RWPE1 (cell line): ENCODE results near the gene USP3.
"Not testable (repeated sequence)": the region's sequence is repeated elsewhere in the genome, so short reads cannot be mapped to it uniquely, and the experiment has no call there.

Source experiments
- CTCF ChIA-PET: fragments of 350-600 bp; sonication (Branson Sonifier 250); formaldehyde crosslinking; extraction: SDS; loops from one replicate; lab custom pipeline; 2021; lab: Yijun Ruan, JAX
- POLR2A ChIA-PET: fragments of 400-600 bp; formaldehyde crosslinking; extraction: SDS; loops from one replicate; lab custom pipeline; 2020; ENCODE audit warnings: antibody characterized with exemption; ENCODE audit not compliant: low non-redundant PET; lab: Yijun Ruan, JAX
- DNase-seq: peaks from one replicate; pipeline ENCODE4 v3.0.0; 2012; ENCODE audit warnings: low spot score
- H3K27ac ChIP-seq: fragments of 450-650 bp; 2 replicates; pipeline ENCODE4 v1.5.1; 2017
- TF ChIP-seq, protein P1 (sequence below): fragments of 450-650 bp; conservative IDR thresholded peaks from 2 replicates; pipeline ENCODE4 v1.5.1; 2017; ENCODE audit warnings: low read depth, mild to moderate bottlenecking

The USP3 gene

DNA sequence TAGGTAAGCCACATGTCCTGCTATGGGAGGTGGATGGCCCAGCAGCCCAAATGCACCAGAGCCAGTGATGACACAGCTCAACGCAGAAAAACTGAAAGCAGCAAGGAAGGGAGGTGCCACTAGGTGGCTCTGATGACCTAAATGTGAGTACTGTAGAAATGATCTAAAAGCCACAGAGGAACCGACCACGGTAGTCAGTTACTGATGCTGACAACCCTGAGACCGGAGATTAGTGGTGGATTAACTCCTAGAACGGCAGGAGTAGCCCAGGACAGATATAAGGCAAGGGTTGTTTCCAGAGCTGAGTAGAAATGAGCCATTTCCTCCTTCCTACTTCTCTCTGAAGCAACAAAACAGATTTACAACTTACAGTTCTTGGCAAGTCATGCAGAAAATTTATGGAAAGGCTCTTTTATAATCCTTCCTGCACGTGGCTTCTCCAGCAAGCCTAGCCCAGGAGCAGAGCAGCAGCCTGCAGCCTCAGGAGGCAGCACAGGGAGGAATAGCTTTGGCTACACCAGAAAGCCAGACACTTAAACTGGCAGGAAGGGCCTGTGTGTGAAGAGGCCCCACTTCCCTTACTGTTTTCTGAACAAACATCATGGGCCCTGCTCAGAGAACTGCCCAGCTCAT, 105.9 kb downstream of the USP3 start:
- POLR2A ChIA-PET, result no interaction called here

DNA sequence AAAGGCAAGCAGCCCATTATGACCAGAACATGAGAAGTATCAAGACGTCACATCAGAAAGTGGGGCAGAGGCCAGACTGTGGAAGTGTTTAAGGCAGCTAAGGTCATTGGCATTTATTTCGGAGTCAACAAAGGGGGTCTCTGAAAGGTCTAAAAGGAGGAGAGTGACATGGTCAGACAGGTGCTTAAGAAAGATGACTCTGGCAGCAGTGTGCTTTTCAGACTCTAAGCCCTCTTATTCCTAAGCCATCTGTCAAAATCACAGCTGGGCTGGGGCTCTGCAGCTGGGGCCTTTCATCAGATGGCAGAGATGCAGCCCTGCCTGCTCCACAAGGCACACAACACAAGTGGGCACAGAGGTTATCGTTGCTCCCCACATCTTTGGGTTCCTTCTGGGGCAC, 106.8 kb downstream of the USP3 start:
- ChIA-PET CTCF (interaction anchor here (0.6 to 1.4 kb wide), 4 partner anchors 9 to 456 kb away, joined by 3 to 7 read pairs (median 3); no protein-coding TSS in a partner anchor), POLR2A (no interaction called here)
- H3K27ac ChIP-seq, result peak overlapping the region; percentile 16; the same call in 1 of the 2 replicates
- TF ChIP-seq, protein P1, sequence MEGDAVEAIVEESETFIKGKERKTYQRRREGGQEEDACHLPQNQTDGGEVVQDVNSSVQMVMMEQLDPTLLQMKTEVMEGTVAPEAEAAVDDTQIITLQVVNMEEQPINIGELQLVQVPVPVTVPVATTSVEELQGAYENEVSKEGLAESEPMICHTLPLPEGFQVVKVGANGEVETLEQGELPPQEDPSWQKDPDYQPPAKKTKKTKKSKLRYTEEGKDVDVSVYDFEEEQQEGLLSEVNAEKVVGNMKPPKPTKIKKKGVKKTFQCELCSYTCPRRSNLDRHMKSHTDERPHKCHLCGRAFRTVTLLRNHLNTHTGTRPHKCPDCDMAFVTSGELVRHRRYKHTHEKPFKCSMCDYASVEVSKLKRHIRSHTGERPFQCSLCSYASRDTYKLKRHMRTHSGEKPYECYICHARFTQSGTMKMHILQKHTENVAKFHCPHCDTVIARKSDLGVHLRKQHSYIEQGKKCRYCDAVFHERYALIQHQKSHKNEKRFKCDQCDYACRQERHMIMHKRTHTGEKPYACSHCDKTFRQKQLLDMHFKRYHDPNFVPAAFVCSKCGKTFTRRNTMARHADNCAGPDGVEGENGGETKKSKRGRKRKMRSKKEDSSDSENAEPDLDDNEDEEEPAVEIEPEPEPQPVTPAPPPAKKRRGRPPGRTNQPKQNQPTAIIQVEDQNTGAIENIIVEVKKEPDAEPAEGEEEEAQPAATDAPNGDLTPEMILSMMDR, result no peak
- DNase-seq, result no peak

More for the DNA sequence above, 105.9 kb downstream of the USP3 start:
- TF ChIP-seq, protein P1, result peak; percentile 92
- peak; percentile 66 for DNase-seq
- peak overlapping the region; percentile 77 for H3K27ac ChIP-seq
- CTCF ChIA-PET, result interaction anchor here (0.6 to 1.4 kb wide), 19 partner anchors 9 to 461 kb away, joined by 3 to 7 read pairs (median 3); no protein-coding TSS in a partner anchor

DNA sequence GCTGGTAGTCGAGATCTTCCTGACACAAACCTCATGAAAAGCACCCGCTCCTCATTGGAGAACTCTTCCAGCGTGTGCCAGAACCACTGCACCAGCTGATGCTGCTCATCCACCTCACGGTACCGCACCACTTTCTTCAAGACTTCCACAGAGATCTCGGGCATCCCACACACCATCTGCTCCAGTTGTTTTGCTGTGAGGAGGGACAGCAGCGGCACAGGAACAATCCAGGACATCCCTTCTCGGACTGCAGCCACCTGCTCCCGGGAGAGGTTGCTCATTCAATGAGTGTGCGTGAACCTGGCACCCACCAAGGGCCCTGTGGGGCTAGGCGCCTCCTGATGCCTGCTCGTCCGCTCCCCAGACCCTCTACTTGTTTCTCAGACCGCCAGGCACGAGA, 107.9 kb downstream of the USP3 start:
- POLR2A ChIA-PET, result interaction anchor here (0.6 kb wide), 1 partner anchor 590 kb away, joined by 10 read pairs; no protein-coding TSS in a partner anchor
- TF ChIP-seq, protein P1, result no peak
- no peak for DNase-seq
- H3K27ac ChIP-seq, result no peak overlapping the region
- CTCF ChIA-PET, result interaction anchor here (0.6 kb wide), 2 partner anchors 155 to 542 kb away, joined by 3 read pairs; no protein-coding TSS in a partner anchor

DNA sequence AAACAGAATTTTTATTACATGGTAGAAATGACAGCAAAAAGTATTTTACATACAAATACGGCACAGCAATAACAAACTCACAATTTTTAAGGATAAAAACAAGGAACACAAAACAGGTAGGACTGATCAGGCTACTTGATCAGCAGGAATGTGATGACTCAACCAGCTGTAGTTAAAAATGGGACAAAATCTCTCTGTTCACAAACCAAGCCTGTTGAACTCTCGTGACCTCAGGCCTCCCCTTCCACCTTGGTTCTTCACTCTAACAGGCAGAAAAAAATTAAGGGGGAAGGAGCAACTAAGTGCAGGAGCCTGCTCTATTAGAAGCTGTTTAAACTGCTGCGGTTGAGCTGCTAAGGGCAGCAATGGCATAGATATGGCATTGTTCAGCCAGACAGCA, 111.5 kb downstream of the USP3 start:
- DNase-seq, result peak; percentile 72
- ChIA-PET CTCF (no interaction called here), POLR2A (no interaction called here)
- H3K27ac ChIP-seq, result no peak overlapping the region
- TF ChIP-seq, protein P1, result no peak

DNA sequence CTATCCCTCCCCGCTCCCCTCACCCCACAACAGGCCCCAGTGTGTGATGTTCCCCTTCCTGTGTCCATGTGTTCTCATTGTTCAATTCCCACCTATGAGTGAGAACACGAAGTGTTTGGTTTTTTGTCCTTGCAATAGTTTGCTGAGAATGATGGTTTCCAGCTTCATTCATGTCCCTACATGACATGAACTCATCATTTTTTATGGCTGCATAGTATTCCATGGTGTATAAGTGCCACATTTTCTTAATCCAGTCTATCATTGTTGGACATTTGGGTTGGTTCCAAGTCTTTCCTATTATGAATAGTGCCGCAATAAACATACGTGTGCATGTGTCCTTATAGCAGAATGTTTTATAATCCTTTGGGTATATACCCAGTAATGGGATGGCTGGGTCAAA, 112.8 kb downstream of the USP3 start:
- DNase-seq, POLR2A ChIA-PET, H3K27ac ChIP-seq, CTCF ChIA-PET: not testable (repeated sequence)

DNA sequence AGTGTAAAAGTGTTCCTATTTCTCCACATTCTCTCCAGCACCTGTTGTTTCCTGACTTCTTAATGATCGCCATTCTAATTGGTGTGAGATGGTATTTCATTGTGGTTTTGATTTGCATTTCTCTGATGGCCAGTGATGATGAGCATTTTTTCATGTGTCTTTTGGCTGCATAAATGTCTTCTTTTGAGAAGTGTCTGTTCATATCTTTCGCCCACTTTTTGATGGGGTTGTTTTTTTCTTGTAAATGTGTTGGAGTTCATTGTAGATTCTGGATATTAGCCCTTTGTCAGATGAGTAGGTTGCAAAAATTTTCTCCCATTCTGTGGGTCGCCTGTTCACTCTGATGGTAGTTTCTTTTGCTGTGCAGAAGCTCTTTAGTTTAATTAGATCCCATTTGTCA, 113.2 kb downstream of the USP3 start:
- POLR2A ChIA-PET, CTCF ChIA-PET, DNase-seq, H3K27ac ChIP-seq: not testable (repeated sequence)

DNA sequence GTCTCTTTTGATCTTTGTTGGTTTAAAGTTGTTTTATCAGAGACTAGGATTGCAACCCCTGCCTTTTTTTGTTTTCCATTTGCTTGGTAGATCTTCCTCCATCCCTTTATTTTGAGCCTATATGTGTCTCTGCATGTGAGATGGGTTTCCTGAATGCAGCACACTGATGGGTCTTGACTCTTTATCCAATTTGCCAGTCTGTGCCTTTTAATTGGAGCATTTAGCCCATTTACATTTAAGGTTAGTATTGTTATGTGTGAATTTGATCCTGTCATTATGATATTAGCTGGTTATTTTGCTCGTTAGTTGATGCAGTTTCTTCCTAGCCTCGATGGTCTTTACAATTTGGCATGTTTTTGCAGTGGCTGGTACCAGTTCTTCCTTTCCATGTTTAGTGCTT, 116.4 kb downstream of the USP3 start:
- CTCF ChIA-PET, H3K27ac ChIP-seq, DNase-seq, POLR2A ChIA-PET: not testable (repeated sequence)

DNA sequence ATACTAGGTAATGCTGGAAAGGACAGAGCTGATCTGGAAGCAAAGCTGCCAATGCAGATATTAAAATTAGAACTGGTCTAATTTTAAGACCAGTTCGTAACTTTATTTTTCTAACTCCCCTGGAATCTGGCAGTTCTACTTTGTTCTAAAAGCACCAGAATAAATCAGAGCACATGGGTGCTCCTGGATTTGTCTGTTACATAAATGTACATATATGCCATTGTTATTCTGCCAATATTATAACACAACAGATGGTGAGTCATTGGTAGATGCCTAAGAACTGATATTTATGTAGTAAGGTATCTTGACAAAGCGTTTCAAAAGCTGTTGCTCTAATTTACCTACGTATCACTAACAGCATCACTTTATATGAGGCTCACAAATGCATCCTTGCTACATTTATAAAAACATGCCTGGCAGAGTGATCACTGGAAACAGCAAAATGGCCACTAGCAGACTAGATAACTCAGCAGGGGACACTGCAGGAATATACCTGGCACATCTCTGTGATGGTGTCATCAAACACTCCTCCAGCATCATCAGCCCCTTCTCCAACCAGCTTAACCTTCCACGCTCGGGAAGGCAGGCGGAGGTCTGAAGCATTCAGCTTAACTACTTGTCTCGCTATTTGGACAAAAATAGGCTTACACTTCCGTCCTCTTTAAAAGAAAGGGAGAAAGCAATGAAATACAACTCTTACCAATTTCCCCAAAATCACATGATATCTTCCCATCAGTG, 119.0 kb downstream of the USP3 start:
- no peak overlapping the region for H3K27ac ChIP-seq
- TF ChIP-seq, protein P1, result no peak
- ChIA-PET POLR2A (no interaction called here), CTCF (interaction anchor here (1.1 kb wide), 1 partner anchor 19 kb away, joined by 4 read pairs; no protein-coding TSS in a partner anchor)
- DNase-seq, result no peak
